Activated gamma-delta T cell treated with anti-CD3 and anti-CD28 coated beads, Interleukin-2, amount 50 U/mL, for 16 hours (primary cell): ENCODE data around the gene SHISA9.

Source experiments
- DNase-seq: peaks from one replicate; pipeline ENCODE4 v3.0.0-alpha.2; 2020; ENCODE audit warnings: low read depth

The SHISA9 gene

GRCh38 chr16:12951976-12952375 is 50.6 kb downstream of the SHISA9 start:
- DNase-seq, result no peak

GRCh38 chr16:12958366-12958765 is 57.0 kb downstream of the SHISA9 start:
- DNase-seq, result no peak

- no peak for DNase-seq
These were observed 57.7 kb downstream of the SHISA9 start for GRCh38 chr16:12959072-12959471.

- no peak for DNase-seq
These were observed 60.2 kb downstream of the SHISA9 start for GRCh38 chr16:12961626-12962025.

- no peak for DNase-seq
These were observed 63.1 kb downstream of the SHISA9 start for GRCh38 chr16:12964461-12964860.

- DNase-seq, result no peak
These were observed 63.9 kb downstream of the SHISA9 start for GRCh38 chr16:12965274-12965804.

- DNase-seq, result no peak
These were observed 69.8 kb downstream of the SHISA9 start for GRCh38 chr16:12971241-12971640.

- no peak for DNase-seq
These were observed 70.8 kb downstream of the SHISA9 start for GRCh38 chr16:12972246-12972645.

GRCh38 chr16:12975766-12976165 is 74.4 kb downstream of the SHISA9 start:
- no peak for DNase-seq

- DNase-seq, result no peak
These were observed 75.1 kb downstream of the SHISA9 start for GRCh38 chr16:12976496-12976895.

GRCh38 chr16:12976936-12977335 is 75.5 kb downstream of the SHISA9 start:
- DNase-seq, result no peak

- no peak for DNase-seq
These were observed 84.1 kb downstream of the SHISA9 start for GRCh38 chr16:12985516-12985915.

- no peak for DNase-seq
These were observed 86.7 kb downstream of the SHISA9 start for GRCh38 chr16:12988071-12988470.

GRCh38 chr16:12992066-12992465 is 90.7 kb downstream of the SHISA9 start:
- no peak for DNase-seq

GRCh38 chr16:12994402-12994801 is 93.0 kb downstream of the SHISA9 start:
- no peak for DNase-seq

GRCh38 chr16:12995721-12996372 is 94.4 kb downstream of the SHISA9 start:
- no peak for DNase-seq

GRCh38 chr16:12998361-12999085 is 97.1 kb downstream of the SHISA9 start:
- DNase-seq, result no peak

GRCh38 chr16:12999368-12999767 is 98.0 kb downstream of the SHISA9 start:
- no peak for DNase-seq

- DNase-seq, result no peak
These were observed 104.4 kb downstream of the SHISA9 start for GRCh38 chr16:13005721-13006247.

GRCh38 chr16:13012601-13013000 is 111.2 kb downstream of the SHISA9 start:
- DNase-seq, result no peak

GRCh38 chr16:13013043-13013442 is 111.6 kb downstream of the SHISA9 start:
- DNase-seq, result no peak

GRCh38 chr16:13014476-13014875 is 113.1 kb downstream of the SHISA9 start:
- DNase-seq, result no peak

GRCh38 chr16:13018026-13018425 is 116.6 kb downstream of the SHISA9 start:
- DNase-seq, result no peak
